HG03439 (cell line): ENCODE measurements around the gene NEUROD2.
"Not testable (repeated sequence)": the region's sequence is repeated elsewhere in the genome, so short reads cannot be mapped to it uniquely, and the experiment has no call there.

Experiments
- ATAC-seq: cut with Tn5 transposase; IDR thresholded peaks from one replicate; pipeline ENCODE4 v1.9.1; 2021; ENCODE audit warnings: mild to moderate bottlenecking, moderate library complexity; ENCODE audit not compliant: unreplicated experiment

NEUROD2 gene

GRCh38 chr17:39603304-39604016 is 4.3 kb downstream of the NEUROD2 start:
- ATAC-seq, result no peak

GRCh38 chr17:39602533-39603303 is 5.0 kb downstream of the NEUROD2 start:
- ATAC-seq, result no peak

- ATAC-seq, result no peak
These were observed 5.8 kb downstream of the NEUROD2 start for GRCh38 chr17:39601758-39602532.

- ATAC-seq, result no peak
These were observed 6.6 kb downstream of the NEUROD2 start for GRCh38 chr17:39600997-39601597.

GRCh38 chr17:39600288-39600996 is 7.3 kb downstream of the NEUROD2 start:
- no peak for ATAC-seq

GRCh38 chr17:39599665-39600231 is 8.0 kb downstream of the NEUROD2 start:
- ATAC-seq, result no peak

GRCh38 chr17:39599004-39599664 is 8.6 kb downstream of the NEUROD2 start:
- ATAC-seq, result no peak

- ATAC-seq, result no peak
These were observed 9.1 kb downstream of the NEUROD2 start for GRCh38 chr17:39598630-39599003.

GRCh38 chr17:39598047-39598481 is 9.7 kb downstream of the NEUROD2 start:
- no peak for ATAC-seq

- ATAC-seq, result no peak
These were observed 10.2 kb downstream of the NEUROD2 start for GRCh38 chr17:39597372-39598046.

- no peak for ATAC-seq
These were observed 11.0 kb downstream of the NEUROD2 start for GRCh38 chr17:39596543-39597267.

- ATAC-seq, result no peak
These were observed 11.7 kb downstream of the NEUROD2 start for GRCh38 chr17:39595928-39596510.

GRCh38 chr17:39595294-39595693 is 12.4 kb downstream of the NEUROD2 start:
- ATAC-seq, result no peak

- no peak for ATAC-seq
These were observed 14.3 kb downstream of the NEUROD2 start for GRCh38 chr17:39593371-39593770.

GRCh38 chr17:39591958-39592954 is 15.5 kb downstream of the NEUROD2 start:
- ATAC-seq, result no peak

- ATAC-seq, result not testable (repeated sequence)
These were observed 17.5 kb downstream of the NEUROD2 start for GRCh38 chr17:39590180-39590579.

GRCh38 chr17:39582658-39583057 is 25.1 kb downstream of the NEUROD2 start:
- ATAC-seq, result no peak
